Skeletal muscle satellite cell (primary cell): Measurements from ENCODE around the gene ARFGAP1.
"Not testable (repeated sequence)": the region's sequence is repeated elsewhere in the genome, so short reads cannot be mapped to it uniquely, and the experiment has no call there.

ENCODE experiments used
- H3K27me3 ChIP-seq: 2 replicates; pipeline ENCODE4 v1.7.0; 2013; ENCODE audit warnings: low read length; ENCODE audit not compliant: control insufficient read depth, insufficient read depth
- H3K36me3 ChIP-seq: 2 replicates; pipeline ENCODE4 v1.7.0; 2013; ENCODE audit warnings: mild to moderate bottlenecking, control low read depth, low read length; ENCODE audit not compliant: insufficient read depth
- H3K4me1 ChIP-seq: 2 replicates; pipeline ENCODE4 v1.7.0; 2013; ENCODE audit warnings: low read length; ENCODE audit not compliant: control insufficient read depth, insufficient read depth
- H3K4me2 ChIP-seq: 2 replicates; pipeline ENCODE4 v1.7.0; 2013; ENCODE audit warnings: mild to moderate bottlenecking, low read length
- H3K4me3 ChIP-seq: 2 replicates; pipeline ENCODE4 v1.7.0; 2013; ENCODE audit warnings: low read length
- H3K9ac ChIP-seq: 2 replicates; pipeline ENCODE4 v1.7.0; 2013; ENCODE audit warnings: mild to moderate bottlenecking, low read depth, low read length, moderate library complexity
- H3K9me3 ChIP-seq: replicated peaks from 2 replicates; pipeline ENCODE4 v1.7.0; 2013; ENCODE audit warnings: mild to moderate bottlenecking, control low read depth, low read length

ARFGAP1 gene

DNA sequence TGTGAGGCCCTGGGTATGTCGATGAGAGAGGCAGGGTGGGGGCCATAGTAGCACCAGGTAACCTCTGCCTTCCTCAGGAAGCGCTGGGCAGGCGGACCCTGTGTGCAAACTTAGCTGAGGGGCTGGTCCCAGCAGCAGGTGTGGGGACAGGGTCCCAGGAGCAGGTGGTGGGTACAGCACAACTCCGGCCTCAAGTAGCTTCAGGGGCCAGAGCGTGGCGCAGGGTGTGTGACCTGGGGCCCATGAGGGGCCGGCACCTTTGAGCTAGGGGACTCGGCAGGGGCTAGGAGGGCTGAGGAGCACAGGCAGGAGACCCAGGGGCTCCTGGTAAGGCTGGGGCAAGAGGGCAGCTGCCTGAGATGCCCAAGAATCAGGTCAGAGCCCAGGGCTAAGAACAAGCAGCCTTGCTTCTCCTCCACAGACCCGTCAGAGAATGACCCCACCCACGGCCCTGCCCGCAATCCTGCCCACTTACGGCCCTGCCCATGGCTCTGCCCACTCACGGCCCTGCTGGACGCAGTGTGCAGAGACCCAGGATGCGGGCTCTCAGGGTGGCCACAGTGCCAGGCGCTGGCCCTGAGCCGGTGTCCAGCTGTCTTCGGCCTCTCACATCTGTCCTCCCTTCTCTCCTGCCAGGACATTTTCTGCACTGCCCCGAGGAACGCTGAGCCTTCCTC is 57.6 kb downstream of the ARFGAP1 start:
- Histone ChIP-seq H3K4me1 (no peaks in the 10 kb centered on the region), H3K36me3 (no peaks in the 10 kb centered on the region), H3K4me2 (no peak overlapping the region), H3K9me3 (peaks cover 7% of the 10 kb centered on the region), H3K4me3 (no peak overlapping the region), H3K27me3 (peaks cover 11% of the 10 kb centered on the region), H3K9ac (no peak overlapping the region)

DNA sequence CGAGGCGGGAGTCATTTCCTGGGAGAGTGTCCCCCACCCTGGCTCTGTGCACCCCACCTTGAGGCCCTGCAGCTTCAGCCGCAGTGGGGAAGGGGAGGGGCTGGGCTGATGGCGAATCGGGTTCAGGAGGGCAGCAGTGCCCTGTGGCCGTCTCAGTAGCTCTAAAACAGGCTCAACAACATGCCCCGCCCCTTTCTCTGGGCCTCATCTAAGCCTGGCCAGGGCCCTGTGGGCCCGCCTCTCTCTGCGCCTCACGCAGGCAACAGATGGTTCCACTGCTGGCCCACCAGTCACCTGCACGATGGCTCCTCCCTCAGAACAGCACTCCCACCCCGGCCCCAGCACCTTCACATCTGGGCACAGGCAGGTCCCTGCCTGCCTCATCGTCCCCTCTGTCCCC is 58.3 kb downstream of the ARFGAP1 start:
- no peak overlapping the region for H3K9ac ChIP-seq
- H3K27me3 ChIP-seq: peaks cover 14% of the 10 kb centered on the region
- peaks cover 7% of the 10 kb centered on the region for H3K9me3 ChIP-seq
- H3K4me3 ChIP-seq: no peak overlapping the region
- H3K4me1 ChIP-seq: no peaks in the 10 kb centered on the region
- no peaks in the 10 kb centered on the region for H3K36me3 ChIP-seq
- H3K4me2 ChIP-seq: no peak overlapping the region

DNA sequence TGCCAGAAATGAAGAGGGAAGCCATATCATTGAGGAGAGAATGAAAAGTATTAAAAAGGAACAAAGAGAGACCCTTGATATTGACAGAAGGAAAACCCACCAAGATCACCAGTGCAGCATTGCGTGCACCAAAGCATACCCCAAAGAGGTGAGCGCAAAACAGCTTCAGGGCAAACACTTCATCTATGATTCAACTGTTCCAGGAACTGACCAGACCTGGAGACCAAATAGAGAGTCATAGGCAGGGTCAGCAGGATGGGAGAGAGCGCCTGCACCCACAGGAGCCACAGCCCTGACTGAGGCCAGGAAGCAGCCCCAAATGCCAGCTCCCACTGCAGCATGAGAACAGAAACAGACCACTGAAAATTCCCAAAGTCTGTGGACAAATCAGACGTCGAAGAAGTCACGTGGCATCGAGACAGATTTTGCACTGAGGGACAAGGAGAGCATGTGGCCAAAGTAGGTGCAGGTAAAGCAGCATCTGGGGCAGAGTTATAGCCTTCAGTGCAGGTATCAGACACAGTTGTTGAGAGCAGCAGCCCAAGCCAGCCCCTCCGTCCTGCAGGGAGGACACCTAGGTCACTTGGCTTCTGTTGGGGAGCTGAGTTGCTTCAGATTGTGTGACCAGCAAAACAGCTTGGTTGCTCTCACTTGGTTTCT is 59.3 kb downstream of the ARFGAP1 start:
- Histone ChIP-seq H3K9me3 (peaks cover 7% of the 10 kb centered on the region), H3K4me1 (no peaks in the 10 kb centered on the region), H3K27me3 (peaks cover 14% of the 10 kb centered on the region), H3K4me3 (no peak overlapping the region), H3K4me2 (no peak overlapping the region), H3K36me3 (no peaks in the 10 kb centered on the region), H3K9ac (no peak overlapping the region)

DNA sequence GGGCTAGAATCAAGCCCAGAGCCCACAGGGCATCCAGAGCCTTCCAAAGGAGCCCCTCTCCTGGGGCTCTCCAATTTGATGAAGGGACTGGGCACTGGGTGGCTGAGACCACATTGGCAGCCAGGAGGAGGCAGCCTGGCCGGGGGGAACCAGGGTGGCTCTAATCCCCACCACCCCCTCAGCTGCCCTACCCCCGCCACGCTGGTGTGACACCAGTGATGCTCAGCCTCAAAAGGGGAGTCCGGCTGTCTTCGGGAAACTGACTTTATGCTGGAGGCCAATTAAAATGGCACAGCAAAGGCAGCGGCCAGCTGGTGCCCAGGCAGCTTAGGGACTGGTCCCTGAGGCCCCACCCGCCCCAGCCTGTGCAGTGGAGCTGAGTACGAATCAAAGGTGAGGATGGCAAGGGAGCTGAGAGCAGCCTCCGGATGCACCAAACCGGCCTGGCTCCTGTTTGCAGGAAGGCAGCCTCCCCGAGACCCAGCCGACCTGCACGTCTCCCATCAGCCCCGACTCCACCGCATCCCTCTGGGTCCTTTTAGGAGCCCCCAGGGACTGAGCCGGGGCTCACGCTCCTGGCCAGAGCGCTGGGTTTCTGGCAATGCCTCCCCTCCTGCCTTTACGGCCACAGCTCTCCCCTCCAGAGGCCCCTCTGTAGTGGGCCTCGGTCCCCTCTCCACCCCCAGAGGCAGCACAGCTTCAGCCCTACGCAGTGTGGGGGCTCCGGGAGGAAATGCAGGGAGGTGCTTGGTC is 60.1 kb downstream of the ARFGAP1 start:
- no peak overlapping the region for H3K9ac ChIP-seq
- H3K27me3 ChIP-seq: peaks cover 14% of the 10 kb centered on the region
- no peaks in the 10 kb centered on the region for H3K36me3 ChIP-seq

DNA sequence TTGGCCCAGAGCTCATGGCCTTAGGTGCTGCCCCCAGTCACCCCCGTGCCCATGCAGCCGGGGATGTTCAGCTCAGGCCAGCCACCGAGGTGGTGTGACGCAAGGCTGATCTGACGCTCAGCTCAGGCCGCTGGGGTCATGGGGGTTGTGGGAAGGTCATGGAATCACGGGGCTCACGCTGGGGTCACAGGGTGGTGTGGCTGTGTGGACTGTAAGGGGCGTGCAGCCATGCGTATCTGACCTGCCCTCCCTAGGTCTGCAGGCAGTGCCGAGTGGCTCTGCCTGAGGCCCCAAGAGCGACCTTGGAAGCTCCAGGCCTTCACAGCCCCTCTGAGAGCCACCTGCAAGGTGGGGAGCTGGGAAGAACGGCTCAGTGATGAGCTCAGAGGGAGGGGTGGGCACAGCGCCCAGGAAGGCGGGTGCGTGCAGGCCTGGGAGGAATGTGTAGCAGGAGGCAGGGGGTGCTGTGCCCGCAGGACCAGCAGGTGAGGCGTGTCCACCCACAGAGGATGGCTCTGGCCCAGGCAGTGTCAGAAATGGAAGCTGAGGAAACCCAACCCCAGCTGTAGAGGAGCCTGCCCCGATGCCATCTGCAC is 60.7 kb downstream of the ARFGAP1 start:
- Histone ChIP-seq H3K9me3 (peaks cover 7% of the 10 kb centered on the region), H3K36me3 (no peaks in the 10 kb centered on the region), H3K27me3 (peaks cover 18% of the 10 kb centered on the region), H3K4me1 (no peaks in the 10 kb centered on the region), H3K4me3 (no peak overlapping the region), H3K9ac (no peak overlapping the region), H3K4me2 (no peak overlapping the region)

More for the DNA sequence above, 60.1 kb downstream of the ARFGAP1 start:
- peaks cover 7% of the 10 kb centered on the region for H3K9me3 ChIP-seq
- no peaks in the 10 kb centered on the region for H3K4me1 ChIP-seq
- no peak overlapping the region for H3K4me3 ChIP-seq
- no peak overlapping the region for H3K4me2 ChIP-seq

DNA sequence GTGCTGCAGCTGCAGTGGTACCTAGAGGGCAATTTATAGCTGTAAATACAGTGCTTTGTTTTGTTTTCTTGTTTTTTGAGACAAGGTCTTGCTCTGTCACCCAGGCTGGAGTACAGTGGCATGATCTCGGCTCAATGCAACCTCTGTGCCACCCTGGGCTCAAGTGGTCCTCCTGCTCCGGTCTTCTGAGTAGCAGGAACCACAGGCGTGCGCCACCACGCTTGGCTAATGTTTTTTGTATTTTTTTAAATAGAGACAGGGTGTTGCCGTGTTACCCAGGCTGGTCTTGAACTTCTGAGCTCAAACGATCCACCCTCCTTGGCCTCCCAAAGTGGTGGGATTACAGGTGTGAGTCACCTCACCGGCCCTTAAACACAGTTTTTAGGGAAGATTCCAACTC is 61.7 kb downstream of the ARFGAP1 start:
- no peak overlapping the region for H3K4me2 ChIP-seq
- no peak overlapping the region for H3K9ac ChIP-seq
- H3K36me3 ChIP-seq: no peaks in the 10 kb centered on the region
- H3K9me3 ChIP-seq: peaks cover 7% of the 10 kb centered on the region
- no peak overlapping the region for H3K4me3 ChIP-seq
- no peaks in the 10 kb centered on the region for H3K4me1 ChIP-seq
- peaks cover 20% of the 10 kb centered on the region for H3K27me3 ChIP-seq

DNA sequence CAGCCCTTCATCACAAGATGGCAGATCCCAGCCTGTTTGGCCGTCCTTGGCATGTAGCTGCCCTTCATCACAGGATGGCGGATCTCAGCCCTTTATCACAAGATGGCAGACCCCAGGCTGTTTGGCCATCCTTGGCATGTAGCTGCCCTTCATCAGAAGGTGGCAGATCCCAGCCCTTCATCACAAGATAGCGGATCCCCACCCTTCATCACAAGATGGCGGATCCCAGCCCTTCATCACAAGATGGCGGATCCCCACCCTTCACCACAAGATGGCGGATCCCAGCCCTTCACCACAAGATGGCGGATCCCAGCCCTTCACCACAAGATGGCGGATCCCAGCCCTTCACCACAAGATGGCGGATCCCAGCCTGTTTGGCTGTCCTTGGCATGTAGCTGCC is 62.4 kb downstream of the ARFGAP1 start:
- H3K27me3 ChIP-seq: peaks cover 19% of the 10 kb centered on the region
- not testable (repeated sequence) for H3K9me3 ChIP-seq, H3K36me3 ChIP-seq, H3K4me2 ChIP-seq, H3K4me1 ChIP-seq, H3K4me3 ChIP-seq, H3K9ac ChIP-seq

DNA sequence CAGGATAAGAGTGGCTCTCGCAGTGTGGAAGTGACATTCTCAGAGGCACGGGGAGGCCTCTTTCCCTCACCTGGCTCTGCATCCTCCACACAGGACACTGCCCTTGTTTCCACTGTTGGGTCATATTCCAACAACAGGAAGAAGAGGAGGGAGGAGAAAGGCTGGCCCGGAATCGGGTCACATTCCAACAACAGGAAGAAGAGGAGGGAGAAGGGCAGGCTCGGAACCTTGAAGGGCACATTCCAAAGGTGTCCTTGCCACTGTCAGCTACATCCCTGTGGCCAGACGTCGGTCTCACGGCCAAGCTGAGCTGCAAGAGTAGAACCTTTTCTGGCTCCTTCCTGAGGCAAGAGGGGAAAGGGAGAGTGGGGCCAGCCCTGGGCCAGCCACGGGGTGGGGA is 63.1 kb downstream of the ARFGAP1 start:
- no peaks in the 10 kb centered on the region for H3K36me3 ChIP-seq
- peaks cover 7% of the 10 kb centered on the region for H3K9me3 ChIP-seq
- peaks cover 17% of the 10 kb centered on the region for H3K27me3 ChIP-seq
- H3K4me1 ChIP-seq: no peaks in the 10 kb centered on the region
- H3K9ac ChIP-seq: no peak overlapping the region
- no peak overlapping the region for H3K4me2 ChIP-seq
- no peak overlapping the region for H3K4me3 ChIP-seq

DNA sequence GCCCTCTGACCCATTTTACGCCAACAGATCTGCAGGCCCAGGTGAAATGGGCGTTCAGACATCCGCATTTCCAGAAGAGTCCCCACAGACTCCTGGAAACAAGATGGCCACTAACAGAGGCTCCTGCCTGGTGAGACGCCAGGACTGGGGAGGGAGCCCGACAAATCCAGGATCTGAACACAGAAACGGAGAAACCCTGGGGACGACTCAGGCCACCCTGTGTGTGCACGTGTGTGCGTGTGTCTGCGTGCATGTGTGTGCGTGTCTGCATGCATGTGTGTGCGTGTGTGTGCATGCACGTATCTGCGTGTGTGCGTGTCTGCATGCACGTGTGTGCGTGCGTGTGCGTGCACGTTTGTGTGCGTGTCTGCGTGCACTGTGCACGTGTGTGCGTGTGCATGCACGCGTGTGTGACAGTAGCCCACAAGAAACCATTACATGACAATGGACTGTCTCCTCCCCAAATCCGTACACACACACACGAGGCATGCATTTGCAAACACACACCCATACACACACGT is 63.7 kb downstream of the ARFGAP1 start:
- no peaks in the 10 kb centered on the region for H3K4me1 ChIP-seq
- no peak overlapping the region for H3K4me3 ChIP-seq
- no peak overlapping the region for H3K9ac ChIP-seq
- H3K36me3 ChIP-seq: no peaks in the 10 kb centered on the region
- H3K27me3 ChIP-seq: peaks cover 17% of the 10 kb centered on the region
- H3K9me3 ChIP-seq: peaks cover 7% of the 10 kb centered on the region
- H3K4me2 ChIP-seq: no peak overlapping the region

DNA sequence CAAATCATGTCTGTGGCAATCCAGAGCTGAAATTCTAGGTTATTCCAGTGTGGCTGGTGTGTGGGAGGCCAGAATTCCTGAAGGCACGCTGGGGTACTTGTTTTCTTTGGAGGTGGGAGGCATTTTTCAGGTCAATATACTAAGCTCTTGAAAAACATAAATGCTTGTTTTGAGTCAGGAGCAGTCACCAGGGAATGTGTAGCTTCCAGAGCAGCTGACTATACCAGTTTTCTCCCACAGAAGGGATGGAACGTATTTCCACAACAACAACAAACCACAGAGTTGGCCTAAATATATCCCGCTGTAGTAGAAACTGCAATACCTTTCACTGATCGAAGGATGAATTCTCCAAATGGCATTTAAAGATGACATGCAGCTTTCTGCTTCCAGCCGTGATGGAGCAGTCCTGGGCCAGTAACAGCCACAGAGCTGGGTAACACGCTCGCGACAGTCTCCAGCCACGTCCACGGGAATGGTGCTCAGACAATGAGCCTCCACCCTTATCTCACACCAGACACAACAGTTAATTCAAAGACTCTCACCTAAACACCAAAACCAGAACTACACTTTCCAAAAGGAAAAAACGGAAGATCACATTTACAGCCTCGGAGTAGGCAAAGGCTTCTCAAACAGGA is 65.3 kb downstream of the ARFGAP1 start:
- H3K4me1 ChIP-seq: no peaks in the 10 kb centered on the region
- H3K27me3 ChIP-seq: peaks cover 27% of the 10 kb centered on the region
- no peak overlapping the region for H3K4me3 ChIP-seq
- no peak overlapping the region for H3K4me2 ChIP-seq
- no peaks in the 10 kb centered on the region for H3K9me3 ChIP-seq
- no peaks in the 10 kb centered on the region for H3K36me3 ChIP-seq
- no peak overlapping the region for H3K9ac ChIP-seq
